Measurements from ENCODE around the gene TMEM109.

TMEM109 gene

GRCh38 chr11:60873533-60873932 is 40.4 kb upstream of the TMEM109 start:
- TF ChIP-seq CTCF (IDR thresholded peaks at IDR 0.05; ENCODE audit: extremely low read depth, missing control alignments): no peak
- no peak for DNase-seq (ENCODE audit: low spot score)

- TF ChIP-seq CTCF (IDR thresholded peaks at IDR 0.05; ENCODE audit: extremely low read depth, missing control alignments): no peak
- DNase-seq (ENCODE audit: low spot score): no peak
Measured at GRCh38 chr11:60874421-60875365, 39.3 kb upstream of the TMEM109 start.

DNA sequence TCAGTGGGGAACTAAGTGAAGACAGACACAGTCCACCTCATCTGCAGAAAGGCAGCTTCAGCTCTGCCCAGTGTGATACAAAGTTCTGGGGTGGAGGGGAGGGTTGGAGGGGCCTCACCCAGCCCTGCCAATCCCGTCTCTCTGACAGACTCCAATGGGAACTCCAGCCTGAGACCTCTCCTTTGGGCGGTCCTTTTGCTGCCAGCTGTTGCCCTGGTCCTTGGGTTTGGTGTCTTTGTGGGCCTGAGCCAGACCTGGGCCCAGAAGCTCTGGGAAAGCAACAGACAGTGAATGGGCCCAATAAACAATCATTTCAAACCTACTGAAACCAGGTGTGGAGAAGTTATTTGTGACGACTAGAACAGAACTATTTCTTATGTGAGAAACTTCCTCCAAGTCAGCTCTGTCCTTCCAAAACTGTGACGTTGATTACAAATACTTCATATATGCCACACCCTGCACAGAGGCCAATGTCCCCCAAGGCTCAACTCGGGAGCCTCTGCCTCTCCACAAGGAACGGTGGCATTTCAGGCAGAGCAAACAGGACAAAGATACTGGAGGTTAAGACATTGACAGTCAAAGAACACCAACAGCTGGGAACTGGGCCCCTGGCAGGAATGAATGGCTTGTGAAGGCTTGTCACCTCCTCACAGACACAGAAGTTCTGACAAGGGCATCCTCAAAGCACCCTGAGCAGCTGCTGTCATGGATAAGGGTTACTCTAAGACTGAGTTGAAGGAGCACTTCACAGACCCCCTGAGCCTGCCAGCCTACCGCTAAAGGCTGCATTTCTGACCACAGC is 38.4 kb upstream of the TMEM109 start:
- no peak for TF ChIP-seq CTCF (IDR thresholded peaks at IDR 0.05; ENCODE audit: extremely low read depth, missing control alignments)
- no peak for DNase-seq (ENCODE audit: low spot score)

DNA sequence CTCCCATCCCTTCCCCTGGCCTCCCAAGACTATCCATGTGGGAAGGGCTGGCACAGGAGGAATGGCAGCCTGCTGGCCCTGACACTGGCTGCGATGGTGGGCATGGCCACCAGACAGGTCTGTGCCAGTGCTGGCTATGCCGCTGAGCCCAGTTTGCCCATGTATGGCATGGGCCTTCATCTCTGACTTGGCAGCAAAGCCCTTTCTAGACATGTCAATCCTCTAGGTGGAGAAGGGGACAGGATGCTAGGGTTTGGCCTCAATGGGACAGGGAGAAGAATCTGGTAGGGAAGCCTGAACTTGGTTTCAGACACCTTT is 37.8 kb upstream of the TMEM109 start:
- no peak for DNase-seq (ENCODE audit: low spot score)
- TF ChIP-seq CTCF (IDR thresholded peaks at IDR 0.05; ENCODE audit: extremely low read depth, missing control alignments): no peak

DNA sequence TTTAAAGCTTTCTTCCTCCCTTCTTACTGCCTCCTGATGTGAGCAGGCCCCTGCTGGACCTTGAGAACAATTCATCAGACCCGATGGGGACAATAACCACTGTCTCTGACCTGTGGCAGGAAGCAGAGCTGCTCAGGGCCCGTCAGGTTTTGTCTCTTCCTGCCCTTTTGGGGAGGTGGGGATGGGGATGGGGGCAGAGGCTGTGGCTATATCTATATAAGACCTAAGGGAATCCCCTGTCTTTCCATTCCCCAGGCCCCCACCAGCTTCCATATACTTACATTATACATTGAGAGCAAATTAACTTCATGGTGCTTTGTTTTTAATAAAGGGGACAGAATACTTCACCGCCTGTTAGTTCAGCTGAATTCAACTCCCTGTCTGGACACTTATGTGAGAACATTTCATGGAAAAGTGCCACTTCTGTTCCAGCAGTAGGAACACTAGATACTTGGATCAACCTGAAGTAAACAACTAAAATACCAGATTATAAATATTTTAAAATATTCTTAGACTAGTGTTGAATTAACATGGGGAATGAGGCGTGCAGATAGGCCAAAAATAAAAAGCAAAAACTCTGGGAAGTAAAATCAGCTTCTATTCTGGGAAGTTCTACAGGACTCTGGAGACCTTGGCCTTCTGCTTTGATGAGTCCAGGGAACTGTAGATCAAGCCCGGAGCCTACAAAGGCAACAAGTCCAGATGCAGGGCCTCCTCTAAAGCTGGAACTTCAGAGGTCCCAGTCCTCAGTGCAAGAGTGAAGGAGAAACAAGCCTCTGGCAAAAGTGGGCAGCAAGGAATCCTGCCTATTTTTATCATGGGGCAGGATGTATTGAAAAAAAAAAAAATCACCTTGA is 35.5 kb upstream of the TMEM109 start:
- no peak for DNase-seq (ENCODE audit: low spot score)
- TF ChIP-seq CTCF (IDR thresholded peaks at IDR 0.05; ENCODE audit: extremely low read depth, missing control alignments): no peak

DNA sequence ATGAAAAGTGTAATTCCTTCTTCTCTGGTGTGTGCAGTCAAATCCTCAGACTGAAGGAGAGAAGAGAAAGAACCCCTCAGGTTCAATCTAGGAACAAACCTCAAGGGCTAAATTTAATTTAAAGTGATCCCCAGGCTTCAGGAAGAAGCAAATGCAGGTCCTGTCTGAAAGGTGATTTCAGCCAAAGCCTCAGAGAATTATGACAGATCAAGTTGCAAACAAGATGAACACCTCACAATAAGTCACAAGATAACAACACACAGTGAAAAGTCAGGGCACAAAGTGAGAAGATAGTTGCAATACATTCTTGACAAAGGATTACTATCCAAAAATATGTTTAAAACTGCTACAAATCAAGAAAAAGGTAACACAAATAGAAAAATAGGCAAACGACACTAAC is 34.9 kb upstream of the TMEM109 start:
- TF ChIP-seq CTCF (IDR thresholded peaks at IDR 0.05; ENCODE audit: extremely low read depth, missing control alignments): no peak
- DNase-seq (ENCODE audit: low spot score): no peak
